Daoy (cell line): ENCODE measurements around the gene ASTE1. TPM values are rescaled to one million over a fixed set of nuclear protein-coding genes. Genes with fewer than 3 reads are reported as not detected.

Experiments
- total RNA-seq: library from RNA; depleted of rRNA; stranded (reverse); fragments of >200 nt; shearing (Covaris generic); gene quantifications from 2 replicates; pipeline ENCODE4 v1.2.3, GENCODE V29; 2014; rRNA removed

Gene ASTE1
- total RNA-seq, 1 experiment from 2014 or later = 7.8 TPM

Other genes with a start within 250 kb of the ASTE1 start
- gene ATP2C1, start 132.7 kb downstream of the ASTE1 start, total RNA-seq = 84.3 and 95.2 TPM in 2 replicates
- gene NEK11, start 52 bp upstream of the ASTE1 start, total RNA-seq = 8.6 and 16.4 TPM in 2 replicates